ENCODE measurements around the gene LIFR.
"Not testable (repeated sequence)": the region's sequence is repeated elsewhere in the genome, so short reads cannot be mapped to it uniquely, and the experiment has no call there.

LIFR gene

GRCh38 chr5:38547257-38547656 is 9.2 kb downstream of the LIFR start:
- DNase-seq (ENCODE audit: low read depth): no peak

- DNase-seq (ENCODE audit: low read depth): no peak
Measured at GRCh38 chr5:38546691-38547146, 9.7 kb downstream of the LIFR start.

DNA sequence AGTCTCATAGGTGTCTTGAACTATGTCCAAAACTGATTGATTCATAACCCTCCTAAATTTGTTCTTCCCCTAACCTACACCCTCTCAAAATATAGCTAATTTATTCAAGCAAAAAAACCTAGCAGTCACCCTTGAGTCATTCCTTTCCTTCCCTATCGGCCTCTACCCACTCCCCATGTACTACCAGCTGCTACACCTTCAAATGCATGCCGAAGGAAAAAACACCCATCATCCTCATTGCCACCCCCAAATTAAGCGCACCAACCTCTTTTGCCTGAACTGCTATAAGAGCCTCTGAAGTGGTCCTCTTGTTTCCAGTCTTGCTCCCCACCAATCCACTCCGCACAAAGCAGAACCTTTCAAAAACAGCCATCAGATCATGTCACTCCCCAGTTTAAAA is 12.6 kb downstream of the LIFR start:
- no peak for DNase-seq (ENCODE audit: low read depth)

DNA sequence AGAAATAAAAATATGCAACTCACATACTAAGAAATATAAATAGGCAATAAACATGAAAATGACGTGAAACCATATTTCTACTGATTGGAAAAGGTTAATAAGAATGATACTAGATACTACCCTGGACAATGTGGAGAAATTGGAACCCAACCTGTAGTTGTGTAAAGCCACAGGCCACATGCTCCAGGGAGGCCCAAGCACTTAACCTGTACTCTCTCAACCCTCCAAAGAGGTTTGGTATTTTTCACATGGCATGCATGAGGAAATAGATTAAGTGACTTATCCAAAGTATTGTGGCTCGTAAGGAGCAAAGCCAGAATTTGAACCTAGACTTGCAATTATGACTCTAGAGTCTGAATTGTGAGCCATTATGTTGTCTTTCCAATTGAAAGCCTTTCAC is 13.4 kb downstream of the LIFR start:
- no peak for DNase-seq (ENCODE audit: low read depth)

DNA sequence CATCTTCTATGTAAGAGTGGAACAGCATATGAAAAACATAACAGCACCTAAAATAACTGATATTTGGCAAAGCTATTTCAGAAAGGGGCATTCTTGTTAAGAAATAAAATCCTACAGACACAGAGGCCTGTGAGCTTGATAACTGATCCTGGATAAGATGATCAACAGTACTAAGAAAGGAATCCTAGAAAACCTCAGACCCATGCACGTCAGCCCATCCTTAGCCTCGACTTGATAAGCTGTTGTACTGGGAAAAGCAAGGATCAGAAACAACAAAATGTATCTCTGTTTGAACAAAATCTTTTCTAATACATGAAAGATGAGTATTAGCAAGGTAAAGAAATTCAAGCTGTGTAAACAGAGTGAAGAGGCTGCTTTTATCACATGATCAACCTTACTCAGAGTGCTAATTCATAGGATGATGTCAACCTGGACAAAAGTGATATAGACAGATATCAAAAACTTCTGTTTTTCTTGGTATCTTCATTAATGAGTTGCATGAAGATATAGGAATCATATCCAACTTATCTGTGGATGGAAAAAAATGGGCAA is 15.2 kb downstream of the LIFR start:
- no peak for DNase-seq (ENCODE audit: low read depth)

DNA sequence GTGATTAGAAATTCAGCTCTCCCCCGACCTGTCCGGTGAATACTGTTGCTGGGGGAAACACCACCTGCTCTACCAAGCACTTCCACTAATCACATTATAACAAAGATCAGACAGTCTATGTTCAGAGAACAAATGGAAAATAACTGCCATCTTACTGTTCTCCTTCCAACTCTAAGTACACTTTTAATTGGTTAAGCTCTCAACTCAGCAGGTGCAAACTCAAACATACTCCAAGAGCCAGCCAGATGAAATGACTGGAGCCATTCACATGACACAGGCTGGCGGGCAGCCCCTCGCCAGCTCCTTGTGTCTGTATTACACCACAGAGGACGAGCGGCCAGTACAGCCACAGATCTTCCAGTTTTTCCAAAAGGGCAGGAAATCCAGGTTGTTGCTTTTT is 16.1 kb downstream of the LIFR start:
- no peak for DNase-seq (ENCODE audit: low read depth)

GRCh38 chr5:38538161-38538560 is 18.3 kb downstream of the LIFR start:
- DNase-seq (ENCODE audit: low read depth): no peak

DNA sequence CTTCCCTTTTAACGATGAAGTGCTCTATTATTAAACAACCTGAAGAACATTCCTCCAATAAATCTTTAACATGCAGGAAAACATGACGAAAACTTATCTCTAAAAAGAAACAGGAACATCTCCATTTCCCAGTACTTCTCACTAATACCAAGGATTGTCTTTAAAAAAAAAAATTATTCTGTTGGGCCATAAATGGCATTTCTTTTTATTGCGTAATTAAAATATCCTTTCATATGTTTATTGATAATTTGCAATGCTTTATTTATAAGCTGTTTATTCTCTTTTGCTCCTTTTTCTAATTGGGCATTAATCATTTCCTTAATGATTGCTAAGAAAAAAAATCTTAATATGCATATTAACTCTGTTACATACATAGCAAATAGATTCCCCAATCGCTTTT is 18.9 kb downstream of the LIFR start:
- no peak for DNase-seq (ENCODE audit: low read depth)

DNA sequence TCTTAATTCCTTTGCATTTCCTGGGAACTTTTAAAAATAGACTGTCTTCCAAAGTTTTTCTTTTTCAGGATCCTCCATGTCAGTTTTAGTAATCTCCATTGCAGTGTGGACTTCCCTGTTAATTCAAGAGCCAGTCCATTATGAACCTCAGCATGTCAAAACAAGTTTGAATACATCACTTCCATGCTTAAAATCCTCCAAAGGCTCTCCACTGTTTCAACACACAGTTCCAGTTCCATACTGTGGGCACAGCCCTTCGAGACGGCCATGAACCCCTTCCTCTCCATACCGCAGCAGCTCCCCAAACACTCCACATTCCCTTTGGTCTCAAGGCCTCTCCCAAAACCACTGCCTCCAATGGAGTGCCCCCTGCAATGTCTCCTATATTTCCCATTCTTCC is 19.5 kb downstream of the LIFR start:
- no peak for DNase-seq (ENCODE audit: low read depth)

DNA sequence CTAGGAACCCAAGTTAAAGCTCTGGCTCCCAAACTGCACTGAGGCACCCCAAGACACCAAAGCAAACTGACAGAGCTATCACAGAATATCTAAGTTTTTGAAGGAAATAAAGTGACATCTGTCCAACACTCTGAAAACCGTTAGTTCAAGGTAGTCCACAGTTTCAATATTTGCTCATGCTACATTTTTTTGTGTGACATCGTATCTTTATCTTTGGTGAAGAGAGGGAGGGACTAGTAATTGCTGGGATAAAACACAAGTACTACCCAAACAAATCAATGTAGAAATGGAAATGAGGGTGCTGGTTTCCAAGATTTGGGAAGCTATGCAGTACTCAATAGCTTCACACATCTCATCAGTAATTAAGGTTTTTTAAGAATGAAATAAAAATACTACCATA is 20.6 kb downstream of the LIFR start:
- no peak for DNase-seq (ENCODE audit: low read depth)

- DNase-seq (ENCODE audit: low read depth): no peak
Measured at GRCh38 chr5:38535248-38535750, 21.1 kb downstream of the LIFR start.

DNA sequence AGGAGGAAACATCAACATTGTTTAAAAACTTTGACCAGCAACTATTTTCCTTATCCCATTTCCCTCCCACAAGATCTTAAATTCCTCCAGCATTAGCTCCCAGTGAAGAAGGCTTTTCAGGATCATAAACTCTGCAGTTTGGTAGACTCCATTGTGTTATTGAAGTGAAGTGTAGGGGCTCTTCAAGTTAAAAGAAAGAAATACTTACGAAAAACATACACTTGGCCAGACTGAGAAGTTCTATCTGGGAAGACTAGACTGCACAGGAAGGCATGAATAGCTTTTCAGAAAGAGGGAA is 22.3 kb downstream of the LIFR start:
- no peak for DNase-seq (ENCODE audit: low read depth)

DNA sequence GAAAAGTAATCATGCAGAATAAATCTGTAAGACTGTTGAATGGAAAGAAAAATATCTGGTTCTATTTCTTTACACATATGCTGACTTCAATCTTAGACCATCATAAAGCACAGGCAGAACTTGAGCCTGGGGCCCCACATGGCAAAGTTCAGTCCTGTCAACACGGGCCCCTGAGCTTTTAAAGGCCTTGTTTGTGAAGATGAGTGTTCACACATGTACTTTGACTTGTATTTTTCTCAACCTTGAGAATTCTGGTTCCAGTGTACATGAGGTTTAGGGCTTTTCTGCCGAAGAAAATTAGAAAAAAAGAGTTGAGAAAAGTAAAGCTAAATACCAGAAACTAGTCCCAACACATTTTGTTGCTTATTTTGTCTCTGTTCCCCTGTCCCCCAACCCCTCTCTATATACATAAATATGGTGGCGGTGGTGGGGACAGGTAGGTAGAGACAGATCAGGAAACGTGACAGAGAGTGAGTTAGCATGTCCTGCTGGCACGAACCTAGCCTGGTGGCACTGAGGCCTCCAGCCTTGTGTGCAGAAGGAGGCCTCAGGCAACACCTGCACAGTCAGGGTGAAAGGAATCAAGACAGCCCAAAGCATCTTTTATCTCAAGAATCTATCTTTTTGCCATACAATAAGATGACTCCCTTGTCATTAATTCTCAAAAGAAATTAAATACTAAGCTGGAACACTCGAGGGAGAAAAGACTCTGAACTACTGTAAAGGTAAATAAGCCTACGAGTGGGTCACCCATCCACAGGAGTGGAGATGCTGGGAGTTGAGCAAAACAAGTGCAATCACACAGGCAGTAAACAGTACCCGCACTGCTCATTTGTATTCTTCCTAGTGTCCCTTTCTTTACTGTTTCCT is 22.9 kb downstream of the LIFR start:
- no peak for DNase-seq (ENCODE audit: low read depth)

- no peak for DNase-seq (ENCODE audit: low read depth)
Measured at GRCh38 chr5:38532165-38532669, 24.2 kb downstream of the LIFR start.

GRCh38 chr5:38531518-38531917 is 24.9 kb downstream of the LIFR start:
- DNase-seq (ENCODE audit: low read depth): no peak

GRCh38 chr5:38529955-38530646 is 26.3 kb downstream of the LIFR start:
- DNase-seq (ENCODE audit: low read depth): no peak

- DNase-seq (ENCODE audit: low read depth): no peak
Measured at GRCh38 chr5:38528162-38528703, 28.2 kb downstream of the LIFR start.

DNA sequence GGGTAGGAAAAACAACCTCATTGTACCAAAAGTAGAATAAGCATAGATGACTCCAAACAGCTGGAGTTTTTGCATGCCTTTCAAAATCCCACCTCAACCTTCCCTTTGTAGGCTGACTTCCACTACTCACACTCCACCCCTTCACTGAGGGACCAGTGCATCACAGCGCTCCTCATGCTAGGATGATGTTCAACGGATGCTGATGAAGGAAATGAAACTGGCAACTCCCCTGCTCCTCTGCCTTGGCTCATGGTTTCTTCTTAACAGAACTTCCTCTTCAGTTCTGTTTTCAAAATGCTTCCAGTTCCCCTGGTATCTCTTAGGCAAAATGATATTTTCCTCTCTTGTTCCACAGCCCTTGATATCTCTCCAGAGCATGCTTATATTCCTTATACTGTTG is 29.0 kb downstream of the LIFR start:
- no peak for DNase-seq (ENCODE audit: low read depth)

DNA sequence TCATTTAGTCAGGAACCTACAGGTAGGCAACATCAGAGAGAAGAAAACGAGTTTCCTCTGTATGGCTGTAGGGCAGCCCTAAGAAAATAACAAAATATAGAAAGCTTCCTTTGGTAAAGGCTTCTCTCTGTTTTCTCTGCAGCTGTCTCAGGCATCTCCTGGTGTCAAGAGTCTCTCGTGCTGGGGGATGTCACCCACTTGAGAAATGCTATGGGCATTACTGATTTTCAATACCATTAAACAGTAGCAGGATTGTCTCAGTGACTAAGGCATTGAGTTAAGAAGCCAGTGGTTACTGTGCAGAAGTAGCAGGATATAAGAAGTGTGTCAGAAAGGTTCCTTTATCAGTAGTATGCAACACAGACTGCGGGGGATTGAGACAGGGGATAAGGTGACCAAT is 32.4 kb downstream of the LIFR start:
- DNase-seq (ENCODE audit: low read depth): no peak

DNA sequence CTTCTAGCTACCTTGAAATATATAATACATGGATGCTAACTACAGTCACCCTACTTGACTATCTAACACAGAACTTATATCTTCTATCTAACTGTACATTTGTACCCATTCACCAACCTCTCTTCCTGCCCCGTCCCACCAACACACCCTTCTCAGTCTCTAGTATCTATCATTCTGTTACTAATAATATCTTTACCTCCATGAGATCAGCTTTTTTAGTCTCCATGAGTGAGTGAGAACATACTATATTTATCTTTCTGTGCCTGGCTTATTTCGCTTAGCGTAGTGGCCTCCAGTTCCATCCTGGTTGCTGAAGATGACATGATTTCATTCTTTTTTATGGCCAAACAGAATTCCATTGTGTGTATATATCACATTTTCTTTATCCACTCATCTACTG is 37.0 kb downstream of the LIFR start:
- DNase-seq (ENCODE audit: low read depth): no peak

GRCh38 chr5:38518341-38518740 is 38.1 kb downstream of the LIFR start:
- no peak for DNase-seq (ENCODE audit: low read depth)

- DNase-seq (ENCODE audit: low read depth): not testable (repeated sequence)
Measured at GRCh38 chr5:38516649-38517048, 39.8 kb downstream of the LIFR start.

DNA sequence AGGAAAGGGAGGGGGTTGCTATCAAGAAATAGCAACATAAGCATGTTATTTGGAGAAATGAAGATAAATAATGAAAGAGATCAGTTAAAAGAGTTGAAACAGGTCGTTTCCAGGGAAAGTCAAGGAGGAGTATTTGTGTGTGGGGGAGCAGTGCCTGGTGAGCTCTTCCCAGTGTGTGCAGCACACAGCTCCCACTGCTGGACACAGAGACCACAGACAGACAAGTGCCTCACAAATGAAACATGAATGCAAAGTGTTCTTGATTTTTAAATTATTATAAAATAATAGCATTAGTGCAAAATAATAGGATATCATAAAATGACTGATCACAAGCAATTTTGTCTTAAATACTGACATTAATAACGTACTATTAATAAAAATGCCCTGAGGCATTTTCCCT is 40.8 kb downstream of the LIFR start:
- DNase-seq (ENCODE audit: low read depth): no peak

All from CMK (cell line).